Muscle of leg (tissue), 16 donors: ENCODE measurements around the gene SFSWAP. TPM values are rescaled to one million over a fixed set of nuclear protein-coding genes. Genes with fewer than 3 reads are reported as not detected.
"Not testable (repeated sequence)": the region's sequence is repeated elsewhere in the genome, so short reads cannot be mapped to it uniquely, and the experiment has no call there.

Experiments
- DNase-seq: peaks from one replicate; pipeline ENCODE4 v3.0.0; 2013
- H3K27ac ChIP-seq: one replicate; pipeline ENCODE4 v1.5.1; 2013; ENCODE audit warnings: mild to moderate bottlenecking, low read length, control low read depth
- H3K27me3 ChIP-seq: one replicate; pipeline ENCODE4 v1.6.1; 2013; ENCODE audit warnings: low read length; ENCODE audit not compliant: control insufficient read depth, insufficient read depth
- H3K36me3 ChIP-seq: one replicate; pipeline ENCODE4 v1.6.1; 2013; ENCODE audit warnings: low read length; ENCODE audit not compliant: control insufficient read depth, insufficient read depth
- H3K4me1 ChIP-seq: one replicate; pipeline ENCODE4 v1.6.1; 2013; ENCODE audit warnings: low read length; ENCODE audit not compliant: control insufficient read depth, insufficient read depth
- H3K4me3 ChIP-seq: one replicate; pipeline ENCODE4 v1.5.1; 2013; ENCODE audit warnings: low read length, control low read depth
- H3K9me3 ChIP-seq: replicated peaks from 2 replicates; pipeline ENCODE4 v1.6.1; 2013; ENCODE audit warnings: low read depth, low read length; ENCODE audit not compliant: control insufficient read depth
- WGBS: methylation state at CpG from one replicate; pipeline ENCODE4 v1.1.5; 2013; ENCODE audit warnings: missing lambda C conversion rate; ENCODE audit not compliant: insufficient coverage; 5-methylcytosine and 5-hydroxymethylcytosine counted together
- long read RNA-seq, 11 donors: transcript quantifications; one replicate each; lab custom pipeline, GENCODE V29; 2026
- polyA plus RNA-seq, 8 donors: library from polyadenylated mRNA; unstranded; fragments of 120-200 nt; gene quantifications; one replicate each; pipeline versions ENCODE4 v1.2.1 to v1.2.3, GENCODE V29; 2013; ENCODE audit warnings: inconsistent platforms in 1 of 8, low replicate concordance in 1 of 8; ENCODE audit not compliant: insufficient read length in 8 of 8, insufficient read depth in 1 of 8
- total RNA-seq: library from RNA; stranded (reverse); fragments of 120-200 nt; gene quantifications from one replicate; pipeline ENCODE4 v1.2.4, GENCODE V29; 2013

Gene SFSWAP
- 24.6 TPM for total RNA-seq
- polyA plus RNA-seq = 10 to 100 TPM; 27.0 to 33.6 (median 30.7) TPM
- long read RNA-seq, donor 1, partial matches to known transcripts = 0 of 2 reads
- long read RNA-seq, donor 1, other reads (novel, unspliced or antisense) = 0 of 2 reads
- long read RNA-seq, donor 2 = 0 reads
- long read RNA-seq, donor 3, partial matches to known transcripts = 23 of 23 reads
- long read RNA-seq, donor 3, other reads (novel, unspliced or antisense) = 0 of 23 reads
- long read RNA-seq, donor 4, partial matches to known transcripts = 0 of 6 reads
- long read RNA-seq, donor 4, other reads (novel, unspliced or antisense) = 0 of 6 reads
- long read RNA-seq, donor 5, partial matches to known transcripts = 42 of 44 reads
- long read RNA-seq, donor 5, other reads (novel, unspliced or antisense) = 0 of 44 reads
- long read RNA-seq, donor 6, full-length matches to known transcripts = 3 of 3 reads
- long read RNA-seq, donor 6, partial matches to known transcripts = 0 of 3 reads
- long read RNA-seq, donor 6, other reads (novel, unspliced or antisense) = 0 of 3 reads
- long read RNA-seq, donor 7, partial matches to known transcripts = 0 of 1 reads
- long read RNA-seq, donor 7, other reads (novel, unspliced or antisense) = 0 of 1 reads
- long read RNA-seq, donor 8, partial matches to known transcripts = 0 of 1 reads
- long read RNA-seq, donor 8, other reads (novel, unspliced or antisense) = 0 of 1 reads
- long read RNA-seq, donor 9, partial matches to known transcripts = 0 of 2 reads
- long read RNA-seq, donor 9, other reads (novel, unspliced or antisense) = 0 of 2 reads
- long read RNA-seq, donor 10, full-length matches to known transcripts = 2 of 2 reads
- long read RNA-seq, donor 10, partial matches to known transcripts = 0 of 2 reads
- long read RNA-seq, donor 10, other reads (novel, unspliced or antisense) = 0 of 2 reads
- long read RNA-seq, donor 11, full-length matches to known transcripts = 11 of 11 reads
- long read RNA-seq, donor 11, partial matches to known transcripts = 0 of 11 reads
- long read RNA-seq, donor 11, other reads (novel, unspliced or antisense) = 0 of 11 reads

- Histone ChIP-seq H3K4me3 (peak within 1 kb of the TSS; percentile 92), H3K36me3 (peaks cover 11% of the 10 kb centered on the region), H3K27ac (peak within 1 kb of the TSS; percentile 90), H3K4me1 (peaks cover 14% of the 10 kb centered on the region), H3K27me3 (no peaks in the 10 kb centered on the region), H3K9me3 (peaks cover under 1% of the 10 kb centered on the region)
- under 1% methylated on average over 85 of the region's 90 CpGs for WGBS
- DNase-seq = peak; percentile 87
These were observed at the start of gene SFSWAP for GRCh38 chr12:131710464-131711457. TSS of gene SFSWAP (plus strand) at chr12:131711090. CDS start at chr12:131711230, 140 bp downstream.

GRCh38 chr12:131661170-131661985, 49.5 kb upstream of the SFSWAP start:
- H3K36me3 ChIP-seq, DNase-seq, H3K27ac ChIP-seq, H3K9me3 ChIP-seq, H3K4me3 ChIP-seq, H3K4me1 ChIP-seq: not testable (repeated sequence)
- H3K27me3 ChIP-seq = peaks cover 13% of the 10 kb centered on the region
- WGBS = no CpG with 5 or more reads among the region's 78 CpGs

GRCh38 chr12:131661986-131662288, 49.0 kb upstream of the SFSWAP start:
- not testable (repeated sequence) for H3K4me3 ChIP-seq, H3K4me1 ChIP-seq, H3K36me3 ChIP-seq, H3K27ac ChIP-seq, H3K9me3 ChIP-seq, DNase-seq
- peaks cover 13% of the 10 kb centered on the region for H3K27me3 ChIP-seq
- no CpG with 5 or more reads among the region's 28 CpGs for WGBS

- not testable (repeated sequence) for DNase-seq, H3K4me3 ChIP-seq, H3K4me1 ChIP-seq, H3K27ac ChIP-seq, H3K36me3 ChIP-seq, H3K9me3 ChIP-seq
- no CpG with 5 or more reads among the region's 10 CpGs for WGBS
- H3K27me3 ChIP-seq = peaks cover 13% of the 10 kb centered on the region
These were observed 48.5 kb upstream of the SFSWAP start for GRCh38 chr12:131662346-131662745.

- WGBS = 80% methylated on average over 12 of the region's 17 CpGs
- H3K27me3 ChIP-seq, H3K4me1 ChIP-seq, H3K27ac ChIP-seq, H3K4me3 ChIP-seq, H3K9me3 ChIP-seq, H3K36me3 ChIP-seq, DNase-seq: not testable (repeated sequence)
These were observed 45.2 kb upstream of the SFSWAP start for GRCh38 chr12:131665666-131666065.

GRCh38 chr12:131666486-131666885, 44.4 kb upstream of the SFSWAP start:
- H3K4me3 ChIP-seq, H3K27me3 ChIP-seq: not testable (repeated sequence)
- 82% methylated on average over 3 of the region's 12 CpGs for WGBS

GRCh38 chr12:131666978-131667601, 43.8 kb upstream of the SFSWAP start:
- not testable (repeated sequence) for H3K4me1 ChIP-seq, H3K27me3 ChIP-seq, H3K9me3 ChIP-seq, H3K4me3 ChIP-seq, H3K36me3 ChIP-seq, H3K27ac ChIP-seq
- peak; percentile 21 for DNase-seq
- 32% methylated on average over 4 of the region's 12 CpGs for WGBS

More at GRCh38 chr12:131666486-131666885, 44.4 kb upstream of the SFSWAP start:
- H3K27ac ChIP-seq, DNase-seq, H3K9me3 ChIP-seq, H3K4me1 ChIP-seq, H3K36me3 ChIP-seq: not testable (repeated sequence)

- no peaks in the 10 kb centered on the region for H3K36me3 ChIP-seq
- H3K27ac ChIP-seq = no peak overlapping the region
- H3K4me3 ChIP-seq = no peak overlapping the region
- H3K27me3 ChIP-seq = peaks cover 7% of the 10 kb centered on the region
- H3K4me1 ChIP-seq = no peaks in the 10 kb centered on the region
- H3K9me3 ChIP-seq = no peaks in the 10 kb centered on the region
- no peak for DNase-seq
- WGBS = 59% methylated on average over 4 of the region's 8 CpGs
These were observed 39.6 kb upstream of the SFSWAP start for GRCh38 chr12:131671276-131671675.
